HG03045 (cell line): ENCODE data around the gene CHRM1.
"Not testable (repeated sequence)": the region's sequence is repeated elsewhere in the genome, so short reads cannot be mapped to it uniquely, and the experiment has no call there.

ENCODE experiments used
- ATAC-seq: cut with Tn5 transposase; IDR thresholded peaks from one replicate; pipeline ENCODE4 v1.9.1; 2021; ENCODE audit warnings: mild to moderate bottlenecking, moderate library complexity; ENCODE audit not compliant: unreplicated experiment

CHRM1 gene

GRCh38 chr11:62880231-62880802 is 40.8 kb downstream of the CHRM1 start:
- ATAC-seq = peak; percentile 18

GRCh38 chr11:62879235-62879978 is 41.8 kb downstream of the CHRM1 start:
- ATAC-seq = no peak

- ATAC-seq = no peak
Measured at GRCh38 chr11:62876712-62877111, 44.5 kb downstream of the CHRM1 start.

GRCh38 chr11:62875698-62876478 is 45.3 kb downstream of the CHRM1 start:
- ATAC-seq = no peak

- ATAC-seq = no peak
Measured at GRCh38 chr11:62874851-62875250, 46.3 kb downstream of the CHRM1 start.

- no peak for ATAC-seq
Measured at GRCh38 chr11:62865635-62866034, 55.5 kb downstream of the CHRM1 start.

GRCh38 chr11:62863687-62864335 is 57.4 kb downstream of the CHRM1 start:
- ATAC-seq = no peak

- not testable (repeated sequence) for ATAC-seq
Measured at GRCh38 chr11:62861564-62862192, 59.5 kb downstream of the CHRM1 start.

- no peak for ATAC-seq
Measured at GRCh38 chr11:62860835-62861563, 60.2 kb downstream of the CHRM1 start.

- not testable (repeated sequence) for ATAC-seq
Measured at GRCh38 chr11:62859281-62859703, 61.9 kb downstream of the CHRM1 start.
